ENCODE data around the gene ESR2.

The ESR2 gene

DNA sequence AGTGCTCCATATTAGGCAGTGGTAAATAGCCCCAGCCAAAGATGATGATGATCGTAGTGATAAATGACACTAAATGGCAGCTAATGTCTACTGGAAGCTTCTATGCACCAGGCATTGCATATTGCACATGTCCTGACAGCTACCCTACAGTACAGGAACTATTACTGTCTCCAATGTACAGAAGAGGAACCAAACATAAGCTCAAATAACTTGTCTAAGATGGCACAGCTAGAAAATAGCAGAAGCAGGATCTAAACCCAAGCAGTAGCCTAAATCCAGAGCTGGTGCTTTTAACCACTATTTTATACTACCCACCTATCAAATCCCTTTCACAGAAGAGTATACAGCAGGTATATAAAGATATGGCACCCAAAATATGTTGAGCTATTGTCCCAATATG is 28.9 kb downstream of the ESR2 start:
- DNase-seq = no peak

DNA sequence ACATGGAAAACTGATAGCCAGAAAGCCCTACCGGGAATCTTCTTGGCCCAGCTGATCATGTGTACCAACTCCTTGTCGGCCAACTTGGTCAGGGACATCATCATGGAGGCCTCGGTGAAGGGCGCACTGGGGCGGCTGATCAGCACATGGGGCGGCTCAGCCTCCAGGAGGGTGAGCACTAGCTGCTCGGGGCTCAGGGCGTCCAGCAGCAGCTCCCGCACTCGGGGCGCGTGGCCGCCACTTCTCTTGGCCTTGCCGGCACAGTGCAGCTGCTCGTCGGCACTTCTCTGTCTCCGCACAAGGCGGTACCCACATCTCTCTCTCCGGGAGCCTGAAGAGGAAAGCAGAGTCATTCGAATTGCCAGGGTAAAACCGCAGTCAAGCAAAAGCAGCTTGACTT is 33.8 kb downstream of the ESR2 start:
- no peak for DNase-seq

DNA sequence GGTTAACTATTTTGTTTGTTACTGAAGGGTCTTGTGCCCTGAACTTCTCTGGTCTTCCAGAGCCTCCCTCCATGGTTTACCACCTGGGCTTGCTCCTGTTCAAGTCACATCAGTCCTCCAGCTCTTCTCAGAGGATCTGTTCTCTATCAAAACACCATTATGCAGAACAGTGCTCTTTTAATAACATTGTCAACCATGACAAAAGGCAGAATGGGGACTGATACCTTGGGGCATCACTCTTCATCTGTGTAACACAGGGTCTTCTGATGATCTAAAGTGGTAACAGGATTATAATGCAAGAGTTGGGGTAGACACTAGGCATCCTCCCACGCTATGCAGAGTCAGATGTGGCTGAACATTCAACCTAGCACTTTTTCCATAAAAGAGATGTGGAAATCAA is 38.4 kb downstream of the ESR2 start:
- DNase-seq = no peak

- no peak for DNase-seq
These were observed 40.5 kb downstream of the ESR2 start for GRCh38 chr14:64253672-64254071.

GRCh38 chr14:64249363-64249762 is 44.8 kb downstream of the ESR2 start:
- no peak for DNase-seq

DNA sequence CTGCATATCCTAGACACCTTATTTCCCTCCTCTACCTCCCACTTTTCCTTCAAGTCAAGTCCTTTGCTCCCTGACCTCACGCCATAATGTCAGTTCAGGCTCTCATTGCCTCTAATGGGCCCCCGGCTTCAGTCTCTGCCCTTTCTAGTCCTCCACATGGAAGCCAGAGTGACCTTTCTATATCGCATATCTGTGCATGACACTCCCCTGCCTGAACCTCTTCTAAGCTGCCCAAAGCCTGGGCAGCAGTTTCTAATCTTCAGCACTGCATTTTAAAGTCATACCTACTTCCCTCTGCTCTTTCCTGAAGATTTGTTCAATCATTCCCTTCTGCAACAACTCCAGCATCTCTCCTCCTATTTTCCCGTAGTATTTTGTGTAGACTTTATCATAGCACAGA is 45.5 kb downstream of the ESR2 start:
- DNase-seq = no peak

DNA sequence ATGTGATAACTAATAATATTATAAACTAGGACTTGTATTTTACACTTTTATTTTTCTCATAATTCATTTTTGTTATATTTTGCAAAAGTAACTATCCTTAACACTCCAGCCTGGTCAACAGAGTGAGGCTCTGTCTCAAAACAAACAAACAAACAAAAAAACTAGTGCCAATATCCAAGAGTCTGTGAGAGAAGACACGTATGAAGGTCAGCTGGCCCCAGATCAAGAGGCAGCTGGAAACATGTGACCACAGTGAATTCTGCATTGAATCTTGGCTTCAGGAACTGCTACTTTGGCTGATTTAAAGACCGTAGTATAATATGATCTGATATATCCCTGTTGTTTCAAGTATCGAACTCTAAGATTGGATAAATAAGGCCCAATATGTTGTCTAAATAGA is 47.0 kb downstream of the ESR2 start:
- DNase-seq = no peak

- no peak for DNase-seq
These were observed 47.5 kb downstream of the ESR2 start for GRCh38 chr14:64246688-64247087.

DNA sequence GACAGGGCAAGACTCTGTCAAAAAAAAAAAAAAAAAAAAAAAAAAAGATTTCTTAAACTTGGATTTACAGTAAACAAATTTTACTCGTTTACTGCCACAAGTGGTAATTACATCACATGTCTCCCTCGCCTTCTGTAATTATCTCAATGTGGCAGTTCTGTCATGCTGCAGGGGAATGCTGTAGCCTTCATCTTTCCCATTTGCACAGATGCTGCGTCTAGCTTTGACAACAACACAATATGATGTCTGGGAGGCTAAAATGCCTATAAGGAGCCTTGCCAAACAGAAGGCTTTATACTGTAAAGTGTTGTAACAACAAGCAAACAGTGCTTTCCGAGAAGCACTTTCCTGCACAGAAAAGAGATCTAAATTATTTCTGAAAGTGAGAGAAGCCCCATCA is 48.7 kb downstream of the ESR2 start:
- no peak for DNase-seq

GRCh38 chr14:64244279-64244678 is 49.9 kb downstream of the ESR2 start:
- DNase-seq = no peak

DNA sequence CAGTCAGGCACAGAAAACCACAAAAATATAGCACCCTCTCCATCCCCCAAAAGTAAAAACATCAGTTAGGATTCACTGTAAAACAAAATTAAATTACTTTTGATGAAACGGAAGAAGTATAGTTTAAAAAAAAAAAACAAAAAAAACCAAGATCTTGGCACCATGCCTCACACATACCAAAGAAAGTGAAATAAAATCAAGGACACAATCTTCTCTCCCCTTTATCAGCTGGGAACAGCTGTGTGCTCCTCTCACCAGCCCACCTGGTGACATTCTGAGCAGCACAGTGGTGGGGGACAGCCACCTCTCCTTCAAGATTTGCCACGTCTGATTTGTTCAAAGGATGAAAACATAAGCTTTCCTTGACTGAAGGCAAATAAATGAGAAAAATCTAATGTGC is 55.5 kb downstream of the ESR2 start:
- DNase-seq = no peak

GRCh38 chr14:64238049-64238448 is 56.1 kb downstream of the ESR2 start:
- DNase-seq = no peak

DNA sequence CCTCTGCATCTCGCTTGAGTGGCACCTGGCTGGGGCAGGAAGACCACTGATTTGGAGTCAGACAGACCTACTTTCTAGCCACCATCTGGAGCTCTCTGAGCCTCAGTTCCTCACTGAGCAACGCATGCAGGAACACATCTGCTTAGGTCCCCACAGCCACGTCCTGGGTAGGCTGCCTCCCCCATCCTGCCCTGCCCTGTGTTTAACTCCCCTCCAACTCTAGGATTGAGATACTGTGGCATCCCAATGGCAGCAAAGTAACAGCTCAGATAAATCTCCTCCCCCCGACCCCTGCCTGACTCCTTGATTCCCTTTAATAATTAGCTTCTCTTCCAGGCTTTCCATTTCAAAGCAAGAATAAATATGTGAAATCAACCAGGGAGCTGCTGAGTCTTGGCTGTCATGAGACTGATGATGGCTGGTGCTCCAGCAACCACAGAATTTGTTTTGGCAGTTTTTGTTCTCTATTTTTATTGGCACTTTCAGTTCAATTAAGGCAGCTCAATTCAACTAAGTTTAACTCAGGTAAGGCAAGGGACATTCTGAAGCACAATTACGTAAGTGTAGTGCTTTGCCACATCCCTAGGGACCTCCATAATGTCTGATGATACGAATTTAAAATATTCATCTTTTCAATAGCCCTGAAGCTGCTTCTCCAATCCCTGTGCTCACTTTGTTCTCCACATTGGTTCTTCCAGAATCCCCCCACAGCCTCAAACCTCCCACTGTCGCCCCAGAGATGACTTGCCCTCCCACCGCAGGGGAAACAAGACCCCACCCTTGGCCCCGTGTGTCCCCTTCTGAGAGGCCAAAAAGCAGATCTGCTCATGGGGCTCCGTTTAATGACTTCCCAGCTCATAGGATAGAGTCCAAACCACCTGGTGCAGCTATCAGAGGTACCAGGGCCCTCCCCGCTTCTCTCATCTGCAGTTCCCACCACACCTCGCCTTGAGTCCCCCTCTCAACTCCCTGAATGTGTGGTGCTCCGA is 58.2 kb downstream of the ESR2 start:
- DNase-seq = no peak

DNA sequence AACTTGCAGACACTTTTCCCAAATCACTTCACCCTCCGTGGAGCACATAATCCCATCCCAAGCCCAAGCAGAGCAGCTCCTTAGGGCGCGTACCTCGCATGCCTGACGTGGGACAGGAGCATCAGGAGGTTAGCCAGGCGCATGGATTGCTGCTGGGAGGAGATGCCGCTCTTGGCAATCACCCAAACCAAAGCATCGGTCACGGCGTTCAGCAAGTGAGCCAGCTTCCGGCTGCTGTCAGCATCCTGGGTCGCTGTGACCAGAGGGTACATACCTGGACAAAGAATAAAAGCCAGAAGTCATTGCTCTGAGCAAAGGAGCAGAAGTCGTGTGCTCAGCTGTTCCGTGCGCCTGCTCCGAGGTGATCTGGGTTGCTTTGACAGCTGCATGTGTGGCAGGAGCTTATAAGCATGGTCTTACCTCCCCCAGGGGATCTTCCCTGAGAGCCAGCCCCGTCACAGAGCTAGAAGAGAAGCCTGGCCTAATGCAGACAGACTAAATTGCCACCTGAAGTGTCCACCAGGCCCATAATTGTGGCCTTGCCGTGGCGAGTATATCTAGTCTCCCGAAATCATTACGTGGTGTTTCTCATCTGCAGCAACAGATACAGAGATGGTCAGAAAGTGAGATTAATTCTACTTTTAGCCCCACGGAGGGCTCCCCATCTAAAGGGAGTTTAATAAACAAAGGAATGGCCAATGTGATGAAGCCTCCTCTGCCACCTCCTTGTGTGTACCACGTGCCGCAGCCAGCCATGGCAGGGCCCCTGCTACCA is 59.1 kb downstream of the ESR2 start:
- no peak for DNase-seq

- DNase-seq = no peak
These were observed 60.5 kb downstream of the ESR2 start for GRCh38 chr14:64233531-64234190.

DNA sequence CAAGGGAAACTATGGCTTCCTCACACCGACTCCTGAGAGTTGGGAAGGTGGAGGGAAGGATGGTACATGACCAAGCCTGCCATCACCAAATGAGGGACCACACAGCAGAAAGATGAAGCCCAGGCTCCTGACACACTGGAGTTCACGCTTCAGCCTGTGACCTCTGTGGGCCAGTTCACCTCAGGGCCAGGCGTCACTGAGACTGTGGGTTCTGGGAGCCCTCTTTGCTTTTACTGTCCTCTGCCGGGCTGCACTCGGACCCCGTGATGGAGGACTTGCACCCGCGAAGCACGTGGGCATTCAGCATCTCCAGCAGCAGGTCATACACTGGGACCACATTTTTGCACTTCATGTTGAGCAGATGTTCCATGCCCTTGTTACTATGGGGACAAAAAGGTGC is 61.2 kb downstream of the ESR2 start:
- DNase-seq = no peak

DNA sequence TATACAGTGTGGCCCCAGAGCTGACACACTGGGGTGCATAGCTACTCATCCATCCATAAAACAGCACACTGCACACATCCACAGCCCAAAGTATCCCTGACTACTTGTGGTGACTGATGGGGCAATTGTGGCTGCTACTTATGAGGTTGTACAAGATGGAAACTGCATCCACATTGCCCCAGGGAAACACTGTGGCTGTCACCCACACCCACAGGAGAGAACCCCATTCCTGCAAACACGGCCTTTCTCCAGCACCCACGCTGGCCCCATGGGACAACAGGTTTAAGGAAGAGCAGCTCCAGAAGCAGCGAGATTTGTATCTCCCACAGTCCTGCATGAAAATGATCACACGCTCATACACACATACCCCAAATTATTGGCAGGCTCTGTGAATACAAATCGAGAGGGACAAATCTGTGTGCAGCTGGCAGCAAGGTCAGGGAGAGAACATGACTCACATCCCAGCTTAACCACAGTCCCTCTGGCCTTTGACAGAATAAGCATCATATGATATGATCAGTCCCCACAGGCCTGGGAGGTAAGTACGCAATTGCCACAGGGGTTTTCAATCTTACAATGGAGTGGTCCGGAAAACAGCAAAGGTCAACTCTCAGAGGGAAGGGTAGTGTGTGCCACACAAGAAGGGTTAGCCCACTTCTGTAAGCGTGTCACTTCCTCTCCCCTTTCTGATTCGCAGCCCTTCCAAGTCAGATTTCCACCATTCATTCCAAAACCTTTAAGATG is 61.9 kb downstream of the ESR2 start:
- DNase-seq = no peak

- no peak for DNase-seq
These were observed 64.7 kb downstream of the ESR2 start for GRCh38 chr14:64229489-64229888.

- DNase-seq = no peak
These were observed 66.3 kb downstream of the ESR2 start for GRCh38 chr14:64227856-64228255.

GRCh38 chr14:64225151-64225757 is 68.9 kb downstream of the ESR2 start:
- DNase-seq = no peak

- no peak for DNase-seq
These were observed 72.7 kb downstream of the ESR2 start for GRCh38 chr14:64221391-64222003.

DNA sequence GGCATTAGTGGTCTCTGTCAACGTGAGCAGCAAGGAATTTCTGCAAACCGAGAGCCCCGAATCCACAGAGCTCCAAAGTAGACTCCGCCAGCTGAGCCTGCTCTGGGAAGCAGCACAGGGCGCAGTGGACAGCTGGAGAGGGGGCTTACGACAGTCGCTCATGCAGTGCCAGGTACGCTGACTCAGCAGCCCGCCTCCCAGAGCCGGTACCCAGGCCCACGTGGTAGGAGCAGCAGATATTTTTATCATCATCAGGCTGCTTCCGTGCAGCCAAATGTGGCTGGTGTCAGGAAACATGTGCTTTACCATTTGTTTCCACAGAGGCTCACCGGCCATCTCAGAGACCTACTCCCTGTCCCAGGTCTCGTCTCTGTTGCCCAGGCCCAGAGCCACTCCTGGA is 73.7 kb downstream of the ESR2 start:
- DNase-seq = no peak

Data from stimulated activated CD4-positive, alpha-beta T cell treated with anti-CD3 and anti-CD28 coated beads, Interleukin-12 subunit alpha, Interleukin-12 subunit beta, amount 100 ng/mL, for 4 hours (primary cell).